Immature natural killer cell (primary cell): ENCODE results near the gene NTSR1. TPM values are rescaled to one million over a fixed set of nuclear protein-coding genes. Genes with fewer than 3 reads are reported as not detected.

Source experiments
- DNase-seq, 3 donors: peaks; one replicate each; pipeline ENCODE4 v3.0.0; 2022; ENCODE audit warnings: mixed read lengths in 1 of 3
- H3K27ac Mint-ChIP-seq, 6 donors: one replicate each; pipeline ENCODE4 v1.8.0; 2020; ENCODE audit warnings: mixed read lengths in 6 of 6, mild to moderate bottlenecking in 5 of 6, inconsistent platforms in 4 of 6, moderate library complexity in 3 of 6
- H3K27me3 Mint-ChIP-seq, 3 donors: one replicate each; pipeline ENCODE4 v1.8.0; 2020 to 2021; ENCODE audit warnings: low read depth in 3 of 3, mild to moderate bottlenecking in 3 of 3, mixed read lengths in 3 of 3, moderate library complexity in 3 of 3, inconsistent platforms in 1 of 3
- H3K36me3 Mint-ChIP-seq, 3 donors: one replicate each; pipeline ENCODE4 v1.8.0; 2020; ENCODE audit warnings: mixed read lengths in 3 of 3, inconsistent platforms in 2 of 3, mild to moderate bottlenecking in 2 of 3
- H3K4me1 Mint-ChIP-seq, 2 donors: one replicate each; pipeline ENCODE4 v1.8.0; 2020; ENCODE audit warnings: inconsistent platforms in 2 of 2, mild to moderate bottlenecking in 2 of 2, mixed read lengths in 2 of 2, moderate library complexity in 1 of 2
- H3K4me3 Mint-ChIP-seq, 5 donors: one replicate each; pipeline ENCODE4 v1.8.0; 2020; ENCODE audit warnings: mild to moderate bottlenecking in 5 of 5, mixed read lengths in 5 of 5, inconsistent platforms in 3 of 5, moderate library complexity in 3 of 5
- H3K9me3 Mint-ChIP-seq, 6 donors: one replicate each; pipeline ENCODE4 v1.8.0; 2020; ENCODE audit warnings: mild to moderate bottlenecking in 6 of 6, mixed read lengths in 6 of 6, inconsistent platforms in 4 of 6, moderate library complexity in 3 of 6
- polyA plus RNA-seq, 3 donors: library from polyadenylated mRNA; unstranded; fragments of 300-500 nt; fragmentation: Illumina TruSeq; gene quantifications; one replicate each; pipeline ENCODE4 v1.2.3, GENCODE V29; 2021

NTSR1 gene
- polyA plus RNA-seq, 3 donors from 2014 or later: not detected

DNA sequence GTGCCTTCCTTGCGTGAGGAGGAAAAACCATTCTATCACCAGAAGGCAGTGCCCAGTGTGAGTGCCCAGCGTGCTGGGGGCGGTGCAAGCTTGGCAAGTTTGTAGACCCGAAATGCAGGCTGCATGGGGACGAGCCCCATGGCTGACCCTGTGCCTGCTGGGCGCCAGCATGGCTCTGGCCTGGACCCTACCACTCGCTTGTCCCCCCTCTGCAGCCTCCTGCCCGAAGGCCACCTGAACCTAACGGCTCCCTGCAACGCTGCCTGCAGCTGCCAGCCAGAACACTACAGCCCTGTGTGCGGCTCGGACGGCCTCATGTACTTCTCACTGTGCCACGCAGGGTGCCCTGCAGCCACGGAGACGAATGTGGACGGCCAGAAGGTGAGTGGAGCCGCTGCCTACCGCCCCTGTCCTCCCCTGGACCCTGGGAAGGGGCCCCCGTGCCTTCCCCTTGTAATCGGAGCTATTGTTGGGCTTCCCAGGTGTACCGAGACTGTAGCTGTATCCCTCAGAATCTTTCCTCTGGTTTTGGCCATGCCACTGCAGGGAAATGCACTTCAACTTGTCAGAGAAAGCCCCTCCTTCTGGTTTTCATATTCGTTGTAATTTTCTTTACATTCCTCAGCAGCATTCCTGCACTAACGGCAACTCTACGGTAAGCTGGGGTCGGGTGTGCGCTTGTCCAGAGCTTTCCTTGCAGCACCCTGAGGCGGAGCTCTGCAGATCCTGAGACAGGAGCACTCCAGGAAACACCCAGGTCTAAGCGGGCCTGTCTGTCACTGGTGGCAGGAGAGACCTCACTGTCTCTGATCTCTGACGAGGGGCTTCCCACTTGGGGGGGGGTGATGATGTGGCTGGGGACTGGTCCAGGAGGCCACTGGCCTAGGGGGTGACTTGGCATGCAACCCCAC lies 40.9 kb upstream of the NTSR1 start:
- no peak for DNase-seq
- Mint-ChIP-seq H3K36me3 (no peaks in the 10 kb centered on the region), H3K4me1 (no peaks in the 10 kb centered on the region), H3K4me3 (no peak overlapping the region), H3K27ac (no peak overlapping the region), H3K27me3 (no peaks in the 10 kb centered on the region), H3K9me3 (no peaks in the 10 kb centered on the region)

DNA sequence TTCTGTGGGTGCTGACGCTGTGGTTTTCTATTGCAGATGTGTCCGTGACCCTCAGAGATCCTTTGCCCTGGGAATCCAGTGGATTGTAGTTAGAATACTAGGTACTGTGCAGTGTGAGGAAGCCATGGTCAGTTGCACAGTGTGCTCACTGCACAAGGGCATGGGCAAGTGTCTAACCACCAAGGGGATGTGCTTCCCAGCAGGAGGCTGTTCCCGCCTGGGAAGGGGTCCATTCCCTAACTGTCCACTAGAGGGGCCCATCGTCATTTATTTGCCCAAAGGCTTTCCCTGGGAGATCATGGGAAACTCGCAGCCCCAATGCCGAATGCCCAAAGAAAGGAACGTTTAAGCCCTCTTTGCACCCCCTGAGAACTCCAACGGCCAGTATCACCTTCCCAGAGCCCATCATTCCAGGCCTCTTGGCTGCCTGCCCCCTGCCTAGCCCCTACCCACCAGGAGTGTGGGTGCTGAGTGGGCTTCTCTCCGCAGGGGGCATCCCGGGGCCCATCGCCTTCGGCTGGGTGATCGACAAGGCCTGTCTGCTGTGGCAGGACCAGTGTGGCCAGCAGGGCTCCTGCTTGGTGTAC lies 40.1 kb upstream of the NTSR1 start:
- Mint-ChIP-seq H3K4me1 (no peaks in the 10 kb centered on the region), H3K4me3 (no peak overlapping the region), H3K27me3 (no peaks in the 10 kb centered on the region), H3K9me3 (no peaks in the 10 kb centered on the region), H3K36me3 (no peaks in the 10 kb centered on the region), H3K27ac (peak overlapping the region in 2 of 6 donors; percentile 3 to 21)
- DNase-seq: peak; percentile 29 to 51 (median 33)

DNA sequence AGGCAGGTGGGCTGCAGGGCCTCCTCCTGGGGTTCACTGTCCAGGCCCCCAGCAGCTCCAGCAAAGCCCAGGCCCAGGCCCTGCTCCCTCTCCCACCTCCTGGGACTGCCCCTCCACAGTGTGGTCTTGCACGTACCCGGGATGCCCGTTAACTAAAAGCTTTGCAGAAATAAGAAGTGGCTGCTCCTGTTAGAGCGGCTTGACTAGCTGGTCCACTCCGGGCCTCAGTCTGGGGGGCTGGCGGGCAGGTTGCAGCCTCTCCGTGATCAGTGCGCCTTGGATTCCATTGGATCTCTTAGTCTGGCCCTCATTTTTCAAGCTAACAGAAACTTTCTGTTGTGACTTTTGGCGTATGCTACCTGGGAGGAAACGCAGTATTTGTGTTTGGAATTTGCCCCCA lies 39.4 kb upstream of the NTSR1 start:
- Mint-ChIP-seq H3K36me3 (no peaks in the 10 kb centered on the region), H3K27ac (no peak overlapping the region), H3K27me3 (no peaks in the 10 kb centered on the region), H3K9me3 (no peaks in the 10 kb centered on the region), H3K4me1 (no peaks in the 10 kb centered on the region), H3K4me3 (no peak overlapping the region)
- DNase-seq: no peak

DNA sequence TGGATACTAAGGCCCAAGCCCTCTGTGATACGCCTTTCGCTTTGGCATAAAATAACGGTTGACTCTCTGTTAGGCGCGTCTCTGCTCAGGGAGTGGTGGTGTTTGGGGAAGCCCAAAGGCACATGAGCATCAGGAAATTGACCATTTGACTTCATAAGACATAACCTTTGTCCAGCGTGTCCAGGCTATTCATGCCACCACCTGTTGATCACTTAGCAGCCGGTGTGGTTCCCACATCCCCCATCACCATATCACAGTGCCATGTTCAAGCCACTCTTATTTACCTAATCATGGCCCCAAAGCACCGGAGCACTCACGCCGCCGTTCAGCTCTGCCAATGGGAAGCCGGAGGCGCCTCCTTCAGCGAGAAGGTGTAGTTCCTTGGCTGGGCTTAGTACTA lies 38.5 kb upstream of the NTSR1 start:
- DNase-seq: no peak
- no peaks in the 10 kb centered on the region for H3K4me1 Mint-ChIP-seq
- no peaks in the 10 kb centered on the region for H3K9me3 Mint-ChIP-seq
- no peaks in the 10 kb centered on the region for H3K36me3 Mint-ChIP-seq
- H3K27ac Mint-ChIP-seq: no peak overlapping the region
- H3K4me3 Mint-ChIP-seq: no peak overlapping the region
- H3K27me3 Mint-ChIP-seq: no peaks in the 10 kb centered on the region

DNA sequence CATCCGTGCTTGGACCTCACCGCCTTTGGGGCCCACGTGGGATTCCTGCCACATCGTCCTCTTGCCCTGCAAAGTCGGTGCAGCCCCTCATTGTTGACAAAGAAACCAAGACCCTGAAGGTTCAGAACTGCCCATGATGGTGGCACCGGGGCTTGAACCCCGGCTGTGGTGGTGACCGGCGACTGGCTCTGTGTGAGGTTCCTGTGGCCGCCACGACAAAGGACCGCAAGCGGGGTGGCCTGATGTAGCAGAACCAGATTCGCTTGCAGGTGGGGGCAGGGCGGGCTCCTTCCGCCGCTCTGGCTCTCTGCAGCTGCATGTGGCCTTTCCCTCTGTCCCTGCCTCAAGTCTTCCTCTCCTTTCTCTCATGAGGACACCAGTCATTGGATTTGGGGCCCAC lies 37.6 kb upstream of the NTSR1 start:
- Mint-ChIP-seq H3K36me3 (no peaks in the 10 kb centered on the region), H3K27me3 (no peaks in the 10 kb centered on the region), H3K4me3 (no peak overlapping the region), H3K4me1 (no peaks in the 10 kb centered on the region), H3K27ac (no peak overlapping the region), H3K9me3 (no peaks in the 10 kb centered on the region)
- no peak for DNase-seq

DNA sequence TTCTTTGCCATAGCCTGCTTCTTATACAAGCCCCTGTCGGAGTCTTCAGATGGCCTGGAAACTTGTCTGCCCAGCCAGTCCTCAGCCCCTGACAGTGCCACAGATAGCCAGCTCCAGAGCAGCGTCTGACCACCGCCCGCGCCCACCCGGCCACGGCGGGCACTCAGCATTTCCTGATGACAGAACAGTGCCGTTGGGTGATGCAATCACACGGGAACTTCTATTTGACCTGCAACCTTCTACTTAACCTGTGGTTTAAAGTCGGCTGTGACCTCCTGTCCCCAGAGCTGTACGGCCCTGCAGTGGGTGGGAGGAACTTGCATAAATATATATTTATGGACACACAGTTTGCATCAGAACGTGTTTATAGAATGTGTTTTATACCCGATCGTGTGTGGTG lies 36.9 kb upstream of the NTSR1 start:
- Mint-ChIP-seq H3K36me3 (no peaks in the 10 kb centered on the region), H3K27me3 (peaks cover 0 to 2% (median 0%) of the 10 kb centered on the region in 3 donors), H3K4me1 (no peaks in the 10 kb centered on the region), H3K4me3 (no peak overlapping the region), H3K27ac (no peak overlapping the region), H3K9me3 (no peaks in the 10 kb centered on the region)
- DNase-seq: no peak

DNA sequence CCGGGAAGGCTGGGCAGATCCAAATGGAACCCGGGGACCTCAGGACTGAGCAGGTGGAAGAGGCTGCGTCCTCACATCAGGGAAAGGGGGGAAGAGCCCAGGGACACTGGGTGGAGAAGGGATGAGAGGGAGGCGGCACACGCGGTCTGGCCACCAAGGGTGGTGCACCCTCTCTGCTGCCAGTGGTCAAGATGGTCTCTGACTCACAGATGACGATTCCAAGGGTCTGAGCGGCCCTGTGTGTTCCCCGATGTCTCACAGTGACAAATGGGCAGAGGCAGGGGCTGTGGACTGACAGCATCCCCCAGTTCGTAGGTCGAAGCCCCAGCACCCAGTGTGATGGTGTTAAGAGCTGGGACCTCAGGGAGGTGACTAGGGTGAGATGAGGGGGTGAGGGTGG lies 34.3 kb upstream of the NTSR1 start:
- H3K27ac Mint-ChIP-seq: no peak overlapping the region
- no peaks in the 10 kb centered on the region for H3K36me3 Mint-ChIP-seq
- H3K27me3 Mint-ChIP-seq: peaks cover 0 to 2% (median 0%) of the 10 kb centered on the region in 3 donors

DNA sequence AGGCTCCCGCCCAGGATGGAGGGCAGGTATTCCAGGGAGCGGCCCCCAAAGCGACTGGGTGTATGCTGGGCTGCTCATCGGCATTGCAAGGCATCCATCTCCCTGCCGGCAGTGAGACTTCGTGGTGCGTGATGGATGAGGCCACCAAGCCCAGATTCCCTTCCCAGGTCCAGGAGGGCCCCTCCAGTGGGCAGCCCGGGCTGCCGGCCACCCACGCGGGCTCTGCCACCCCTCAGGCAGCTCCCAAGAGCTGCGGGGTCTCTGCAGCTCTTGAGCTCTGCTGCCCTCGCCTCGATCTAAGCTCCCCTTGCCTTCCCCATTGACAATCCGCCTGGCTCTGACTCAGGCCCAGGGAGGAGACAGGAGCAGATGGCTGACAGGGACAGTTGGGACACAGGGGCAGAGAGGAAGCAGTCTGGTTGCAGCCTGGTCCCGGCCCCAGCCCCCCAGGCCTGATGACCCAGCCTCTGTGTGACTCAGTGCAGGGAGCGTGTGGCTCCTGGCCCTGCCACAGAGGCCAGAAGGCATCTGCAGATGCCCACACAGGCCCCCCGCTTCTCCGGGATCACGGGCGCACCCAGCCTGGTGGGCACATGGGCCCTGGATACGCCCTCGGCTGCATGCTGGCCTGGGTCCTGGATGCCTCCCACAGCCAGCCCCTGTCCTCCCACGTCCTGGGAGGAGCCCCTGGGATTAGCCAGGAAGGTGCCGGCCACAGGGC lies 33.3 kb upstream of the NTSR1 start:
- Mint-ChIP-seq H3K9me3 (no peaks in the 10 kb centered on the region), H3K27me3 (peaks cover 0 to 3% (median 0%) of the 10 kb centered on the region in 3 donors), H3K27ac (no peak overlapping the region), H3K4me1 (peaks cover 4 to 11% of the 10 kb centered on the region in 2 donors), H3K4me3 (no peak overlapping the region), H3K36me3 (no peaks in the 10 kb centered on the region)
- DNase-seq: no peak

More for the DNA sequence above, 34.3 kb upstream of the NTSR1 start:
- no peaks in the 10 kb centered on the region for H3K9me3 Mint-ChIP-seq
- H3K4me3 Mint-ChIP-seq: no peak overlapping the region
- DNase-seq: no peak
- H3K4me1 Mint-ChIP-seq: peaks cover 3 to 11% of the 10 kb centered on the region in 2 donors

DNA sequence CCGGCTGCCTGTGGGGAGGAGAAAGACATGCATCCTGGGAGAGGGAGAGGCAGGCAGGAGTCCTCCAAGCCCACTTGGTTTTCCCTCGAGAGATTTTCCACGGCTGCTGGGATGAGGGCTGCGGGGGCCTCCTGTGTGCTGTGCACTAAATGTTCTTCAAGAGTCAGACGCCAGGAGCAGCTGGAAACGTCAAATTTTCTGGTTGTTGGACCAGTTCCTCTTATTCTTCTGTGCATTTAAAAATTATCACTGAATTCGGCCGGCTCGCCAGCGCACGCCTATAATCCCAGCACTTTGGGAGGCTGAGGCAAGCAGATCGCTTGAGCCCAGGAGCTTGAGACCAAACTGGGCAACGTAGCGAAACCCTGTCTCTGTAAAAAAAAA lies 32.8 kb upstream of the NTSR1 start:
- Mint-ChIP-seq H3K36me3 (no peaks in the 10 kb centered on the region), H3K4me3 (no peak overlapping the region), H3K27ac (no peak overlapping the region), H3K27me3 (peaks cover 0 to 3% (median 0%) of the 10 kb centered on the region in 3 donors), H3K9me3 (peaks cover 0 to 2% (median 0%) of the 10 kb centered on the region in 6 donors), H3K4me1 (peaks cover 4 to 11% of the 10 kb centered on the region in 2 donors)
- DNase-seq: no peak

DNA sequence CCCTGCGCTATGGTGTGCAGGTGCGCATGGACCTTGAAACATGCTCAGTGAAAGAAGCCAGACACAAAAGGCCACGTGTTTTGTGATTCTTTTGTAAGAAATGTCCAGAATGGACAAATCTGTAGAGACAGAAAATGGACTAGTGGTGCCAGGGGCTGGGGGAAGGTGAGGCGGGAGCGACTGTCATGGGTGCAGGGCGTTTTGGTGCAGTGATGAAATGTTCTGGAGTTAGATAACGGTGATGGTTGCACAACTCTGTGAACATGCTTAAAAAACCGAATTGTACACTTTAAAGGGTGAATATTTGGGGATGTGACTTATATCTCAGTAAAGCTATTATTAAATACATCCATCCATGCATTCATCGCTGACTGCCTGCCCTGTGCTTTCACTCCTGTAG lies 31.7 kb upstream of the NTSR1 start:
- H3K9me3 Mint-ChIP-seq: peaks cover 0 to 2% (median 0%) of the 10 kb centered on the region in 6 donors
- H3K36me3 Mint-ChIP-seq: no peaks in the 10 kb centered on the region
- DNase-seq: no peak
- H3K27me3 Mint-ChIP-seq: peaks cover 0 to 3% (median 0%) of the 10 kb centered on the region in 3 donors
- H3K4me3 Mint-ChIP-seq: no peak overlapping the region
- peaks cover 4 to 11% of the 10 kb centered on the region in 2 donors for H3K4me1 Mint-ChIP-seq
- H3K27ac Mint-ChIP-seq: peak overlapping the region in 1 of 6 donors; percentile 57

DNA sequence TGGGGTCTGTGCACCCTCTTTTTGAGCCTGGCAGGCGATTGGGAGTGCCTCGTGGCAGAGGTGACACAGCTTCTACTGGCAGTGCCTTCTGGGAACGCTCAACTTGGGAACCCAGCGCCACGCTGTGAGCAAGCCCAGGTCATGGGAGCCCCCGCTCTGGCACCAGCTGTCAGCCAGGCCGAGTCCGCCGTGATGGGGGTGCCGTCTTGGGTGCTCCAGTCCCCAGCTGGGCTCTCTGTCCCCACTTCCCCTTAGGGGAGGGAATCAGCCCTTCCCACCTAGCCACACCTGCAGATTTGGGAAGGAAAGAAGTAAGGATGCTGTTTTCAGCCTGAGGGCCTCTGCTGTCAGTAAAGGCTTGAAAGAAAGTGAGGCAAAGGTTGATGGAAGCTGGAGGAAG lies 31.0 kb upstream of the NTSR1 start:
- no peak overlapping the region for H3K27ac Mint-ChIP-seq
- H3K9me3 Mint-ChIP-seq: peaks cover 0 to 2% (median 0%) of the 10 kb centered on the region in 6 donors
- no peak overlapping the region for H3K4me3 Mint-ChIP-seq
- H3K36me3 Mint-ChIP-seq: no peaks in the 10 kb centered on the region
- H3K27me3 Mint-ChIP-seq: peaks cover 0 to 3% (median 0%) of the 10 kb centered on the region in 3 donors
- no peak for DNase-seq
- peaks cover 4 to 11% of the 10 kb centered on the region in 2 donors for H3K4me1 Mint-ChIP-seq

DNA sequence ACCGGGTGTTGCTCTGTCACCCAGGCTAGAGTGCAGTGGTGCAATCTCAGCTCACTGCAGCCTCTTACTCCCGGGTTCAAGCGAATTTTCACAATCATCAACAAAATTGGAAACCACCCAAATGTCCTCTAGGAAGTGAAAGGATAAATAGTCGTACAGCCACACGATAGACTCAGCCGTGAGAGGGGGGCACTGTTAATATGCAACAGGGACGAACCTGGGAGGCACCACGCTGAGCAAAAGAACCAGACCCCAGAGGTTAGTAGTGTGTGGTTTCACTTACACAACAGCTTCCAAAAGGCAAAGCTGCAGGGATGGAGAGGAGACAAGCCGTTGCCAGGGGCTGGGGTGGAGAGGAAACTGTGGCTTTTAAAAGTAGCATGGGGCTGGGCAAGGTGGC lies 30.1 kb upstream of the NTSR1 start:
- H3K9me3 Mint-ChIP-seq: peaks cover 0 to 2% (median 0%) of the 10 kb centered on the region in 6 donors
- peaks cover 4 to 11% of the 10 kb centered on the region in 2 donors for H3K4me1 Mint-ChIP-seq
- peak overlapping the region in 3 of 6 donors; percentile 24 to 53 (median 26) for H3K27ac Mint-ChIP-seq
- no peaks in the 10 kb centered on the region for H3K36me3 Mint-ChIP-seq
- no peak for DNase-seq
- peaks cover 0 to 3% (median 0%) of the 10 kb centered on the region in 3 donors for H3K27me3 Mint-ChIP-seq
- H3K4me3 Mint-ChIP-seq: no peak overlapping the region

DNA sequence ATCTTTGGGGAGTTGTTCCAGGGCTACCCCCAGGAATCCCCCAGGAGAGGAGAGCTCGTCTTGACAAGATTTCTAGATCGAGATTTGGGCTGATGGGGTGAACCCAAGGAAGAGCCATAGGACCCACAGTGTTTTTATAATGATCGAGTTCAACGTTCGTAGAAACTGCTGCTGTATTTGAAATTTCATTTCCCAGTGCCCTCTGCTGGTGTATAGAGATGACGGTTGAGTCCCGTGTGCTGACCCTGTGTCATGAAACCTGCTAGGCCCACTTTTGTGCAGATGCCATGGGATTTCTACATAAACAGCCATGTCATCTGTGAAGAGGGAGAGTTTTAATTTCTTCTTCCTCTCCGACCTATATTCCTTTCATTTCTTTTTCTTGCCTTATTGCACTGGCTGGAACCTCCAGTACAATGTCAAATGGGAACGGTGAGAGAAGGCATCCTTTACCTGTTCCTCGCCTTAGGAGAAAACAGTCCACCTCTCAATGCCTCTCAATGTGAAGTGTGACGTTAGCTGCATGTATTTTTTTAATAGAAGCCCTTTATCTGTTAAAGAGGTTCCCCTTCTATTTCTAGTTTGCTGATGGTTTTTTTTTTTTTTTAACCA lies 28.6 kb upstream of the NTSR1 start:
- Mint-ChIP-seq H3K4me3 (no peak overlapping the region), H3K27me3 (peaks cover 0 to 3% (median 0%) of the 10 kb centered on the region in 3 donors), H3K9me3 (peaks cover 0 to 2% (median 0%) of the 10 kb centered on the region in 6 donors), H3K4me1 (peaks cover 4 to 11% of the 10 kb centered on the region in 2 donors), H3K36me3 (no peaks in the 10 kb centered on the region), H3K27ac (no peak overlapping the region)
- DNase-seq: no peak
